ENCODE data around the gene RTEL1.

- TF ChIP-seq POLR2A (IDR thresholded peaks at IDR 0.05): no peak
- no peak for TF ChIP-seq CTCF (IDR thresholded peaks at IDR 0.05)
These were observed 28.0 kb downstream of the RTEL1 start for GRCh38 chr20:63686094-63686491.

Measured in right lobe of liver (tissue), 4 donors.